Measurements from ENCODE around the gene MACC1.

MACC1 gene, protein sequence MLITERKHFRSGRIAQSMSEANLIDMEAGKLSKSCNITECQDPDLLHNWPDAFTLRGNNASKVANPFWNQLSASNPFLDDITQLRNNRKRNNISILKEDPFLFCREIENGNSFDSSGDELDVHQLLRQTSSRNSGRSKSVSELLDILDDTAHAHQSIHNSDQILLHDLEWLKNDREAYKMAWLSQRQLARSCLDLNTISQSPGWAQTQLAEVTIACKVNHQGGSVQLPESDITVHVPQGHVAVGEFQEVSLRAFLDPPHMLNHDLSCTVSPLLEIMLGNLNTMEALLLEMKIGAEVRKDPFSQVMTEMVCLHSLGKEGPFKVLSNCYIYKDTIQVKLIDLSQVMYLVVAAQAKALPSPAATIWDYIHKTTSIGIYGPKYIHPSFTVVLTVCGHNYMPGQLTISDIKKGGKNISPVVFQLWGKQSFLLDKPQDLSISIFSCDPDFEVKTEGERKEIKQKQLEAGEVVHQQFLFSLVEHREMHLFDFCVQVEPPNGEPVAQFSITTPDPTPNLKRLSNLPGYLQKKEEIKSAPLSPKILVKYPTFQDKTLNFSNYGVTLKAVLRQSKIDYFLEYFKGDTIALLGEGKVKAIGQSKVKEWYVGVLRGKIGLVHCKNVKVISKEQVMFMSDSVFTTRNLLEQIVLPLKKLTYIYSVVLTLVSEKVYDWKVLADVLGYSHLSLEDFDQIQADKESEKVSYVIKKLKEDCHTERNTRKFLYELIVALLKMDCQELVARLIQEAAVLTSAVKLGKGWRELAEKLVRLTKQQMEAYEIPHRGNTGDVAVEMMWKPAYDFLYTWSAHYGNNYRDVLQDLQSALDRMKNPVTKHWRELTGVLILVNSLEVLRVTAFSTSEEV

DNA sequence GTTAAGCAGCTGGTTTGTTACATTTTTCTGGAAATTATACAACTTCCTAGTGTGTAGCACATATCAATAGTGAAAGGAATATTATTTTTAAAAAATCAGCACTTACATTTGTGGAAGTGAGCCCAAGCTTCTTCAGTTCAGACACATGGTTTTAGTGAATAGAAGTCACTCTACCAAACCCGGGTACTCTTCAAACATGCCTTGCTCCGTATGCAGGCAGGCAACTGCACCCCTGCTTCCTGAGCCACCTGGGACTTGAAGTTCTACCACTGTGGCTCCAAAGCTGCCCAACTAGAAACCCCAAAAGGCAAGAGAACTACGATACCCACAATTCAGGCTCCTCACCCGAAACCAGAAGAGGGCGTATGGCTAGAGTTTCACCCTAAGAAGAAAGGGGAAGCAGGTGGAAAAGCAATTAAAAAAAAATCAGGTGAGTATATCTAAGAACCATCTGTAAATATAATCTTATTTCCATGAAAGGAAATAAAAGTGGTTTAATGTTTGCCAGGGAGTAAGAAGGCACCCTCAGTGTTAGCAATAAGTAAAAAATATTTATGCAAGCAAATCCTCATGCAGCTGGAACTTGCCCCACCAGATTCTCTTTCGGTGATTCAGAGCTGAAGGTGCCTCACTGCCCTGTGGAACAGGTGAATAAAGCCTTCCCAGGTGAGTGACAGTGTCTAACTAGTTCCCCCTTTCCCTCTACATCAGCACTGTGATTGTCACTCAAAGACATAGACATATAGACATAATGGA is at the start of gene MACC1:
Gene MACC1, minus strand, starts transcription at position 192 of the 756 bp plus-strand sequence. CDS start 55,522 bp downstream, outside the sequence.
- DNase-seq (ENCODE audit: low read depth) = no peak

DNA sequence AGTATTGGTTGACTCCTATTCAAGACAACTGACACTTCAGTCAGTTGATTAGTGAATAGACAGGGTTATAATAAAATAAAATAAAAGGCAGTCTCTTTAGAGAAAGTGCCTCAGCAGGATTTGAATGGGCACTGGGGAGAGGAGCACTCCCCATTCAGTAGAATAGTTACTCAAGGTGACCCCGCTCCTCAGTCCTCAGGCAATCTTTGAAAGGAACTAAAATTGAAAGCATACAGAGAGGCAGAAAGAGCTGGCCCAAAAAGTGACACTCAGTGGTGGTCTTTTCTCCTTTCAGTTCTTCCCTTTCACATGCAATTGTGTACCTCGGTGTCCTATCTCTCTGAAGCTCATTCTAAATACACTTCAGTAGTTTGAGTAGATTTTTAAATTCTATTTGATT is 47.4 kb upstream of the MACC1 start:
- no peak for DNase-seq (ENCODE audit: low read depth)

DNA sequence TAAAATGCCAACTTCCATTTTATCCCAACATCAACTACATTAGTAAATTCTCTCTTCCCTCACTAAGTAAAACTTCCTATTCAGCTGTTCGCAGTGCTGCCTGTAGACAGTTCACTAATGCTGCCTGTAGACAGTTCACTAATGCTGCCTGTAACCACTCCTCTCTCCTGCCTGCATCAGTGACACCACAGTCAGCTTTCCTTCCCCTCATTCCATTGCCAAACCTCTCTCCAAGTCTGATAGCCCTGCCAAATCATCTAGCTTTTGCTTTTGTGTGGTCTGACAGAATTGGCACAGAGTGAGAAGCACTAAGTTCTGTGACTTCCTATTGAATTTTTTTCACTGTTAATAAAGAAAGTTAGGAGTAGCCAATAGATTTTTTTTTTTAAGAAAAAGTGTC is 43.0 kb upstream of the MACC1 start:
- no peak for DNase-seq (ENCODE audit: low read depth)

DNA sequence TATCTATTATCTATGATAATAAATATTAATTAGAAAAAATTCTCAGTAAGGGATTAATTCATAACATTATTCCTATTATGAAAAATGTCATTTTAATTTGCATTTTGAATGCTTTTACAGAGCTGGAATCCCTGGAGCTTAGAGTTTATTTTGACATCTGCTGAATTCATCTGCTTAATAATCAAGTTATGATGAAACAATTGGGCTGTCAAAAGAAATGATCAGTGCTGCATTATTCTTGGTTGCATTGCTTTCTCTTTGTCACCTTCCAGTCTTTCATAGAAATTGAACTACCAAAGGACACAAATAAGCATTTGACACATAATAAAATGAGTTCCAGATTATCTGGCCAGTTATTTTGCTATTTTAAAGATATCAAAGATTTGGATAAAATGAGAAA is 40.0 kb upstream of the MACC1 start:
- no peak for DNase-seq (ENCODE audit: low read depth)

DNA sequence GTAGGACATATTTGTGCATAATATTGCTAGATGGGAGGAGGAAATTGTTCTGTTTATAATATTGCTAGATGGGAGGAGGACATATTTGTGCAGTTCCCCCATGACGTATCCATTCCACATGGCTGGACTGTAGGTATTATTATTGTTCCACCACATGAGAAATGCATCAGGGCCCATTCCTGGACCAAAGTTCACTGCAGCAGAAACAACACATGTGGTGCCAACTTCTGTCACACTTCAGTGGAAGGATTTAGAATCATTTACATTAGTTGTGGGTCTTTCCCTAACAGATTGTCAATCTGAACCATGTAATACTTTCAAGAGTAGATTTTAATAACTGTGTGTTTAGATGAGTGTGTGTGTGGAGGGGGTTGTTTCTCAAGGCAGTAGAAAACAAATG is 32.7 kb upstream of the MACC1 start:
- DNase-seq (ENCODE audit: low read depth) = no peak

DNA sequence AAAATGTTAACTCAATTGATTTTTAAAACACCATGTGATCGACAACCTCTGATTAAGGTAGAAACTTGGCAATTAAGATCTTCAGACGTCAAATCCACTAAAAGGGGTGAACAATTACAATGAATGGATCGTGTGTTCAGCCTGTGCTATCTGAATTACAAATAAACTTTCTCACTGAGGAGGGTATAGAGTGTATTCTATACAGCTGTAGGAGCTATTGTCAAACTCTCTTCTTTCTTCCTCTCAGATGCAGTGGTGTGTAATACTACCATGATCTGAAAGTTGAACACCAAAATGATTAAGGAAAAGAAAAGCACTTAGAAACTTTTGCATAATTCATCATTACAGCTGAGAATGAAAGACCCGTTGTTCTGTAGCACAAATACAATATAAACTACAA is 32.2 kb upstream of the MACC1 start:
- DNase-seq (ENCODE audit: low read depth) = no peak

DNA sequence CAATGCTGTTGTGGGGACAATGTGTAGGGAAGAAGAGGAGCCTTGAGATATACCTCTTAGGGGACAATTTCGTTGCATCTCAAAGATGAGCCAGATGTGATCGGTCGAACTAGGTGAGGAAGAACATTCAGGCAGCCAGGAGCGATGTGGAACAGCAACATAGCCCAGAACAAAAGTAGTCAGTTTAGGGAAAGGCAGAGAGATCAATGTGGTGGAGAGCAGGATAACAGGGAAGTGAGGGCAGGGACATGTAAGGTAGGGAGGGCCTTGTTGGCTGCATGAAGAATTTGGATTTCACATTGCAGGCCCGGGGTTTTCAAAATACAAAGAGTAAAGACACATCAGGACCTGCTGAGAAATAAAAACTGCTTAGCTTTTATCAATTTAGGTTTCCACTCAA is 29.1 kb upstream of the MACC1 start:
- DNase-seq (ENCODE audit: low read depth) = no peak

DNA sequence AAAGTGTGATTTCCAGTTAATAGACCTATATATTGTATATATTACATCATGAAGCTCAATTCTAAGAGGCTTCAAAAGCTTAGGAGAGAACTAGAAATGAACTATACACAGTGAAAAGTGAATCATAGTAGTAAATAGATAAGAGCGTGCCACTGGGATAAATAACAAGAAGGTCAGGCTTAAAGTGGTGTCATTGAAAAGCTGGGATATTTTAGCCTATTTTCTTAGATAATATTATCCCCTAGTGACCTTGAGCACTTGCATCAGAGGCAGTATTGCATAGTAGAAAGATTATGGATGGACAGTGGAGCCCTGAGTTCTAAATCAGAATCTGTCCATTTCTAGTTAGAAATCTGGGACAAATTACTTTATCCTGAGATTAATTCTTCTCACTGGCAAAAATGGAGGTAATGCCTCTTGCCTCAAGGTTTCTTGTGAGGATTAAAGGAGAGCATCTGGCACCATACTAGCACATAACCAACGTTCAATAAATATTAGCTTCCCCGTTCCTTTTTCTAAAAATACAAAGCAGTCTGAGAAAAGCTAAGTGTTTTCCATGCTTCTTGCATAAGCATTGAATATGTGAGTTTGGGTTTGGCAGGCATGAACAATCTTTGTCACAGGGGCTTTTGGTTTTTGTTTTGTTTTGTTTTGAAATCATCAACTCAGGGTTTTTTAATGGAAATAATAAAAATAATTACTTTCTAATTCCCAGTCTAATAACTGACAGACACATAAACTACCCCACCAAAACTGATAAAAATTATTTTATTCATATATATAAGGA is 27.3 kb upstream of the MACC1 start:
- no peak for DNase-seq (ENCODE audit: low read depth)

DNA sequence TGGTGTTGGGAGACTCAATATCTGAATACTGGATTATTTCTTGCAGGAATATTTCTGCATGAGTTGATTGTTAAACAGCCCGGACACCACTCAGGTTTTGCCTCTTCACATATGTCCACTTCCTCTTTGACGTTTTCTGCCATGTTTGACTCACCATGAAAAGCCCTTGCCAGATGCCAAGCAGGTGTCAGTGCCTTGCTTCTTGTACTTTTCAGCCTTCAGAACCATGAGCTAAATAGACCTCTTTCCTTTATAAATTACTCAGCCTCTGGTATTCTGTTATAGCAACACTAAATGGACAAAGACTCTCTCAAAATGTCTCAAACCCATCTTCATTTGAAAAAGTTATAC is 24.7 kb upstream of the MACC1 start:
- DNase-seq (ENCODE audit: low read depth) = no peak

DNA sequence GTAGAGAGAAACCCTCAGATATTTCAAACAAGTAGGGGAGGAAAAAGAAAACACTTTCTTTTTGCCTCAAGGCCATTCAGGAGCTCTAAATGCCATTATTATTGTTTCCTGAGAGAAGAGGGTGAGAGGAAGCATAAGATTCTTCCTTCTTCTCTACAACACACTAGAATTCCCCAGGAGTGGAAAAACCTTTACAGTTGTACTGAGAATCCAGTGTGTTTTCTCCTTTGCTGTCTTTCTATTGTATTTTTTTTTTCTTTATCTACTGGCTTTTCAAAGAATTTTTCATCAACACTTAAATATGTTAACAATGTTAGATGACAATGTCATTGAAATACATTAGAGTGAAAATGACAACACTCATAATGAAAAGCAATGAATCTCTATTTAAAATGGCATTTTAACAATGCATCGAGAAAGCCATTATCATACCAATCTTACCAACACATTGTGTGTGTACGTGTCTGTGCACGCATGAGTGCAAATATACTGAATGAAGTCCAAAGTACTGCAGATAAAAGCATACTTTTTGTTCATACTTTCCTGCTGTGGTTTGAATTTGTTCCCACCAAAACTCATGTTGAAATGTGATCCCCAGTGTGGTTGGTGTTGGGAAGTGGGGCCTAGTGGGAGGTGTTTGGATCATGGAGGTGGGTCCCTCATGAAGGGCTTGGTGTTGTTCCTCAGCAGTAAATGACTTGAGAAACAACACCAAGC is 24.2 kb upstream of the MACC1 start:
- DNase-seq (ENCODE audit: low read depth) = no peak

DNA sequence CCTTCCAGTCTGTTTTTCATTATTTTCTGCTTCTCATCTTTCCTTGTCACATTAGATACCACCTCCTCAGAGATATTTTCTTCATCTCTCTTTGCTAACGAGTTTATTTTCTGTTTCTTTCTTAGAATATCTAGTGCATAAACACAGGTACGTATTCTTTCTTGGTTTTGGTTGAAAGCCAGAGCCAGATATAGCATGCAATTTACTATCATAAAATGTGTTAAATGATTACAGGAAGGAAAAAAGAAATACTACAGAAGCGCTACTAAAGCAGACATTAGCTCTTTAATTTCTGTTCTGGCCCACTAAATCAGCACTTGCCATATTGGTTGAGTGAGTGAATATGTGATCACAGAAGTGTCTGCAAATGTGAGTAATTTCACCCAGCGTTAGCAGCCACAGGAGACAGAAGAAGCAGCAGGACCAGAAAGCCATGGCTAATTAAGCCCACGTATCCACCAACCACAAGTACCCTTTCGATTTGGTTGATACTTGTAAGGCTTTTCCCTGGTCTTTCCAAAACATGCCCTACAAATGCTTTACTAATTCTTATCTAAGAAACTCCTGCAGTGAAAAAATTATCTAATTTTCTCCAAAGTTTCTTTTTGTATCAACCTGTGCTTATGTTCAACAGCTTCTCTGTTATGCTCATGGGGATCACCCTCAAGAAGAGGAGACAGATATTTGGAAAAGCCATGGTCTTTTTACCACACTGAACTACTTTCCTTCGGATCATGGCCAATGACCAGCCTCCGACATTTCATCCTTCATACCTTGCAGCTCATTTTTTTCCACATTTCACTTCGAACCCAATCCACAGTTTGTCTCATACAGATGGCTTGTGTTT is 23.1 kb upstream of the MACC1 start:
- no peak for DNase-seq (ENCODE audit: low read depth)

DNA sequence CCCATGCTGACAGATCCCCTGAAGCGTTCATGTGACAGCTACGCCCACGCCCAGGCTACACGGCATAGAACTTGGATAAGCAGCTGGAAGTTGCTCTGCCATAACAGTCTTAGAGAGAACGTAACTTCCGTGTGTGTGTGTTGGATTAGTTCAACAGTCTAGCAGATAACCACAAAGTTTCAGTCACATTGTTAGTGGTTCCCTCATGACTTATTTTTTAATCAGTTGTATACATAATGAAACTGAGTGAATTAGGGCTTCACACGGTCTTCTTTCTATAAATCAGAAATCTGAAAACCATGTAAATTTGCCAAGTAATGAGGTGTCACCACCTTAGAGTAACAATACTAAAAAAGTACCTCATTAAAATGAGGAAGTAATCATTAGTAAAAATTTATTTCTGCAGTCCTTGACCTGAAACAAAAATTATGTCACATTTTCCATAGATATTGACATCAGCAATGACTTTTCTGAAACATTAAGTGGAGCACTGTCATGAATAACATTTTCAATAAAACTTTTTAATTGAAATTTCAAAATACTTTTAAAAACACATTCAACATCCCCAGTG is 21.7 kb upstream of the MACC1 start:
- DNase-seq (ENCODE audit: low read depth) = no peak

DNA sequence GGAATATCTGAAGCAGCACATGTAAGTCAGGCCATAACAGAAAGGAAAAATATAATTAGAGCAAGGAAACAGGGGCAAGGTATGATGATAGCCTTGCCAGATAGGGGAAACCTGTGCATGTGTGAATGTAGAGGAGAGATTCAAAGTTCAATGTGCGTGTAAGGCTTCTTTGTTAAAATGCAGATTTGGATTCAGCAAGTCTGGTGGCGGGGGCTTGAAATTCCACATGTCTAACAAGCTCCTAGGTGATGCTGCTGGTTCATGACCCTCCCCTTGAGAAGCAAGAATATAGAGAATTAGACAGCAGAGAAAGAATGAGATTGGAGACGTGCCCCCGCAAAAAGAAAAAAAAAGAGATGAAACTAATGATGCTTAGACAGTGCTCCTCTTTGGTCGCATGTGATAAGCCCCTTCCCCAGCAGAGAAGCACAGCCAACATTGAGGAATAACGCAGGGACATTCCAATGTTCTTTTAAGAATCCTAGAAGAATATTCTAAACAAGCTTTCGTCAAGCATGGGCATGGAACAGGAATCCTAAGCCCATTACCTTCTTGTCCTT is 21.1 kb upstream of the MACC1 start:
- DNase-seq (ENCODE audit: low read depth) = no peak

DNA sequence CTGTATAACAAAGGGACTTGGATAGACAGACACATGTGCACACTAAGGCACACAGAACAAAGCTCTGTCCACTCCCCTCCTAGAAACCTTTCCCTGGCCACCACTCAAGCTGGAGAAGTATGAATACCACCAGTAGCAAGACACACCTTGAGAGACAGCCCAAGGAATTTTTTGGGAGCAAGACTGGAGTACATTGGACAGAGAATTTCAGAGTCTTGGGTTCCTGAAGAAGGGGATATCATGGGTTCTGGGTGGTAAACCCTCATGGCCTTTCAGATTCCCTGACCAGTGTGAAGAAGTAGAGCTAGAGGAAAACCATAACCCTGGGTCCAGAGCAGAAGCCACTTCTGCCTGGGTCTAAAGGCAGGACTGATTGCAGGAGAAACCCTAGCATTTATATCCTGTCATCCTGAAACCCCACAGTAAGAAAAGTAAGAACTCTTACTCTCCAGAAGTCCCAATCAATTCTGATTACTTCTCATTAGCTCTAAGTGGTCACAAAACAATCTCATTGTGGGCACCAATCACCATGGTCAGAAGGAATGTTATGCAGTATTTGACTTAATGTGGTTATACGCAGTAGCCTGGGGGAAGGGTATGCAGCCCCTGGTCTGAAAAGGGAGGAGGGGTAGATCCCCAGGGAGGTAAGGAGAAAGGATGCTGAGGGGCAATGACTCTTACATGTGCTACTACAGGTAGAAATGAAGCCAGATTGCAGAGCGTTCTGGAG is 20.4 kb upstream of the MACC1 start:
- no peak for DNase-seq (ENCODE audit: low read depth)

DNA sequence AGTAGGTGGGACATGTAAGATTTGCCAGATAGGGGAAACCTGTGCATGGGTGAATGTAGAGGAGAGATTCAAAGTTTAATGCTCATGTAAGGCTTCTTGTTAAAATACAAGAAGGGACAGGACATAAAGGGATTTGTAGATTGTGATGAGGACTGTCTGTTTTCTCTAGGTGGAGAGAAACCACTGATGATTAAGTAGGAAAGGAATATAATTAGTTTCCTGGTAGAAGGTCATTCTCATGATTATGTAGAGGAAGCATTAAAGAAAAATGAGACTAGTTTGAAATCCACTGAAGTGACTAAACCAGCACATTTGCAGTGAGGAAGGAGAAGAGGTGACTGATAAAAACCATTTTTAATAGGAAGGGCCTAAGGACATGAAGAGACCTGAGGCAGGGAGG is 19.6 kb upstream of the MACC1 start:
- DNase-seq (ENCODE audit: low read depth) = no peak

DNA sequence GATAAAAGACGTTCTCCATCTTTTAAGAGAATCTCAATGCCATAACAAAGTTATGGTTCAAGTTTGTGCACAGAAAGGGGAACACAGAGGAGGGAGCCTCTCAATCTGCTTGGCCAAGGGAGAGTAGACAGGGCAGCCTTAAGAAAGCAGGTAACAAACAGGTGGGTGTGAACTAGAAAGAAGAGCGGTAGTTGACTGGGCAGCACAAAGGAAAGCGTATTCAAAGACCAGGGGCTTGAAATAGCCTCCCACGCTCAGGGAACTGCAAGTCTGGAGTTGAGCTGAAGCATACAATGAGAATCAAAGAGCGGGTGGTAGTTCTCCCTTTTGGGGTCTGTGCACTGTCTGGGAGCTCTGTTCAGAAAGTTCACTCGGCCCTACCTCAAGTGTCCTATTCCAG is 18.9 kb upstream of the MACC1 start:
- no peak for DNase-seq (ENCODE audit: low read depth)

DNA sequence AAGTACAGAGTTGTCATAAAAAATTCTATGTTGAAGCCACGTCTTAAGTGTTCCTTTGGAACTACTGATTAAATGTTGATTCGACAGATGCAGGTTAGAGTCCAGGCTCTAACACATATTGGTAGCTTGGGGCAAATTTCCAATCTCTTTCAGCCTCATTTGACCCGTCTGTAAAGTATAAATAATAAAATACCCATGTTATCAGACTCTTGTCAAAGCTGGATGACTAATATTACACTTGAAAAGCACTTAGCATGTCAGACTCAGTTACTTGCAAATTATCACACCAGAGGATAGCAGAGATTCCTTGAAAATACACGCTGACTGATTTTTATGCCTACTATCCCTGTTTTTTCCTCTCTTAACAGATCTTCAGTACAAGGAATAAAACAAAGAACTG is 18.1 kb upstream of the MACC1 start:
- DNase-seq (ENCODE audit: low read depth) = no peak

DNA sequence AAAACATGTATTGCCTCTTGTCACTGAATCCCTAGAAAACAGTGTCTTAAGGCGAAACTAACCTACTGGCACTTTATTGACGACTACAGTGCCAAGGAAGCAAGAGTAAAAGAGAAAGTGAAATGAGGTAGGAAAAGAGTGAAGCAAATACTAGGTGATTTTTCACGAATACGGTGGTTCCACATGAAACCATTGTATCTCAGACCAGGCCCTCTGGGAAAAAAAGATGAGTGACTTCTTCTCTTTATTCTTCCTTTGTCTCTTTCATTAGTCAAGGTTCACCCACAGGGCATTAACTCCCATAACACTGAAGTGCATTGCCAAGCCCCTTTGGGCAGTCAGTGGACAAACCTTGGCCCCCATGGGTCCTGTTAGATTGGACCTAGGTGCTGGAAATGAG is 16.2 kb upstream of the MACC1 start:
- DNase-seq (ENCODE audit: low read depth) = no peak

DNA sequence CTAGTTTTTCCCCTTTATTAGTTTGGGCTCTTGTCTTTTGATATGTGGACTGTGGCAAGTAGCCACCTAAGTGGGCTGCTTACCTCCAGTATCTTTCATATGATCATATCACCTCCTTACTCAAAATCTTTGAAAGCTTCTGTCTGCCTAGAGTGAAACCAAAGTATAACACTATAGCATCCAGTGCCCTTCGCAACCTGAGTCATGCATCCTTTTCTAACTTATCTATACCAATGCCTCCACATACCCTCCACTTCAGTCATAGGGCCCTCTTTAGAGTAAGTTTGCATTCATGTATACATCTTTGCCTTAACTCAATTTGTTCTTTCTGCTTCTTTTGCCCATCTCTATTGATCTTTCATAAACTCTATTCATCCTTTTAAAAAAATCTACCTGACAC is 15.7 kb upstream of the MACC1 start:
- DNase-seq (ENCODE audit: low read depth) = no peak

Measured in fibroblast of the conjunctiva (primary cell).